Prostate gland (tissue), 2 donors: ENCODE data around the gene CES5A. TPM values are rescaled to one million over a fixed set of nuclear protein-coding genes. Genes with fewer than 3 reads are reported as not detected.
"Not testable (repeated sequence)": the region's sequence is repeated elsewhere in the genome, so short reads cannot be mapped to it uniquely, and the experiment has no call there.

ENCODE experiments used
- DNase-seq: peaks from one replicate; pipeline ENCODE4 v3.0.0-alpha.2; 2019; ENCODE audit warnings: low spot score
- H3K27ac ChIP-seq, 2 donors: fragments of 200-600 bp; sonication (generic); 2 replicates each; pipeline ENCODE4 v1.5.1; 2017 to 2019
- H3K27me3 ChIP-seq: fragments of 200-600 bp; sonication (generic); replicated peaks from 2 replicates; pipeline ENCODE4 v1.5.1; 2019; ENCODE audit not compliant: insufficient read depth
- H3K36me3 ChIP-seq, 2 donors: fragments of 200-600 bp; sonication (generic); 1 replicate in 1 of 2; 2 replicates in 1 of 2; pipeline versions ENCODE4 v1.5.1 to v1.8.1; 2017 to 2019
- H3K4me1 ChIP-seq: fragments of 200-600 bp; sonication (generic); replicated peaks from 2 replicates; pipeline ENCODE4 v1.5.1; 2019
- H3K4me3 ChIP-seq, 2 donors: fragments of 200-600 bp; sonication (generic); 2 replicates each; pipeline ENCODE4 v1.5.1; 2017 to 2019
- H3K9me3 ChIP-seq: fragments of 200-600 bp; sonication (generic); 2 replicates; pipeline ENCODE4 v1.5.1; 2017
- CTCF ChIP-seq, 4 experiments: fragments of 200-600 bp in 2 of 4; fragments of 450-650 bp in 2 of 4; sonication (generic) in 2 of 4; IDR thresholded peaks; 1 replicate in 3 of 4; 2 replicates in 1 of 4; pipeline ENCODE4 v1.5.1; 2016 to 2019; ENCODE audit warnings: antibody characterized with exemption in 4 of 4, mild to moderate bottlenecking in 2 of 4, moderate library complexity in 2 of 4
- POLR2A ChIP-seq: fragments of 450-650 bp; IDR thresholded peaks from one replicate; pipeline ENCODE4 v1.6.1; 2016; ENCODE audit warnings: antibody characterized with exemption, mild to moderate bottlenecking
- POLR2AphosphoS5 ChIP-seq: sonication (generic); formaldehyde crosslinking; IDR thresholded peaks from one replicate; pipeline ENCODE4 v1.6.1; 2017; ENCODE audit warnings: antibody characterized with exemption
- WGBS: methylation state at CpG from one replicate; pipeline ENCODE4 v1.1.5; 2018; 5-methylcytosine and 5-hydroxymethylcytosine counted together
- intact Hi-C: fragments of 100-400 bp; cut with DNase I; formaldehyde crosslinking; loops from one replicate; pipeline ENCODE4 v1.14.2; 2022
- total RNA-seq, 2 donors: library from RNA; depleted of rRNA; stranded (reverse); fragments of >200 nt; gene quantifications; one replicate each; pipeline ENCODE4 v1.1.0, GENCODE V29; 2016

Gene CES5A
- total RNA-seq, 2 donors from 2014 or later = not detected

GRCh38 chr16:55820615-55821014, 54.6 kb downstream of the CES5A start:
- DNase-seq = no peak
- WGBS = 100% methylated on average over 3 of the region's 3 CpGs
- Histone ChIP-seq H3K36me3 (no peaks in the 10 kb centered on the region), H3K4me3 (no peak overlapping the region), H3K27ac (no peak overlapping the region), H3K9me3 (no peaks in the 10 kb centered on the region), H3K27me3 (no peaks in the 10 kb centered on the region), H3K4me1 (no peaks in the 10 kb centered on the region)
- TF ChIP-seq POLR2A = no peak
- TF ChIP-seq CTCF (IDR thresholded peaks at IDR 0.05) = no peak
- TF ChIP-seq POLR2AphosphoS5 = no peak
- intact Hi-C loops = no loop called here

- Histone ChIP-seq H3K4me1 (no peaks in the 10 kb centered on the region), H3K4me3 (no peak overlapping the region), H3K27ac (no peak overlapping the region), H3K27me3 (no peaks in the 10 kb centered on the region), H3K9me3 (no peaks in the 10 kb centered on the region), H3K36me3 (no peaks in the 10 kb centered on the region)
- no peak for DNase-seq
- no peak for TF ChIP-seq CTCF (IDR thresholded peaks at IDR 0.05)
- TF ChIP-seq POLR2AphosphoS5 = no peak
- TF ChIP-seq POLR2A = no peak
- intact Hi-C loops = no loop called here
- 93% methylated on average over 5 of the region's 5 CpGs for WGBS
Observed at GRCh38 chr16:55817236-55817912, 57.8 kb downstream of the CES5A start.

GRCh38 chr16:55816222-55816621, 59.0 kb downstream of the CES5A start:
- H3K4me1 ChIP-seq, H3K4me3 ChIP-seq, DNase-seq, intact Hi-C loops, H3K27me3 ChIP-seq, H3K36me3 ChIP-seq, H3K9me3 ChIP-seq, H3K27ac ChIP-seq: not testable (repeated sequence)
- WGBS = 67% methylated on average over 4 of the region's 4 CpGs

- Histone ChIP-seq H3K4me3 (no peak overlapping the region), H3K27ac (no peak overlapping the region), H3K36me3 (no peaks in the 10 kb centered on the region), H3K9me3 (no peaks in the 10 kb centered on the region), H3K4me1 (no peaks in the 10 kb centered on the region), H3K27me3 (no peaks in the 10 kb centered on the region)
- WGBS = 48% methylated on average over 4 of the region's 4 CpGs
- intact Hi-C loops = no loop called here
- no peak for DNase-seq
- TF ChIP-seq CTCF (IDR thresholded peaks at IDR 0.05) = no peak
- no peak for TF ChIP-seq POLR2A
- TF ChIP-seq POLR2AphosphoS5 = no peak
Observed at GRCh38 chr16:55815320-55815719, 59.9 kb downstream of the CES5A start.

- H3K4me3 ChIP-seq, H3K36me3 ChIP-seq, DNase-seq, intact Hi-C loops, H3K4me1 ChIP-seq, H3K9me3 ChIP-seq, H3K27ac ChIP-seq, H3K27me3 ChIP-seq: not testable (repeated sequence)
- 44% methylated on average over 2 of the region's 2 CpGs for WGBS
Observed at GRCh38 chr16:55814174-55814573, 61.0 kb downstream of the CES5A start.

- DNase-seq, H3K27me3 ChIP-seq, intact Hi-C loops, H3K9me3 ChIP-seq, H3K4me3 ChIP-seq, H3K36me3 ChIP-seq, H3K27ac ChIP-seq, H3K4me1 ChIP-seq: not testable (repeated sequence)
- 54% methylated on average over 7 of the region's 9 CpGs for WGBS
Observed at GRCh38 chr16:55813730-55814129, 61.4 kb downstream of the CES5A start.
